Fibroblast of lung (primary cell): ENCODE measurements around the gene PPM1E.

Source experiments
- EZH2 ChIP-seq: IDR thresholded peaks from 2 replicates; pipeline ENCODE4 v1.5.1; 2012; ENCODE audit warnings: low read length, control low read depth, mild to moderate bottlenecking; ENCODE audit errors: missing control alignments
- TF ChIP-seq, protein P1 (sequence below), 2 donors: IDR thresholded peaks in 1 of 2; conservative IDR thresholded peaks in 1 of 2; 1 replicate in 1 of 2; 2 replicates in 1 of 2; pipeline ENCODE4 v1.5.1; 2011 to 2012; ENCODE audit warnings: low read length in 2 of 2, control low read depth in 1 of 2, inconsistent platforms in 1 of 2, low read depth in 1 of 2, mild to moderate bottlenecking in 1 of 2

GRCh38 chr17:58870747-58871146 lies 115.1 kb downstream of the PPM1E start:
- TF ChIP-seq, protein P1, sequence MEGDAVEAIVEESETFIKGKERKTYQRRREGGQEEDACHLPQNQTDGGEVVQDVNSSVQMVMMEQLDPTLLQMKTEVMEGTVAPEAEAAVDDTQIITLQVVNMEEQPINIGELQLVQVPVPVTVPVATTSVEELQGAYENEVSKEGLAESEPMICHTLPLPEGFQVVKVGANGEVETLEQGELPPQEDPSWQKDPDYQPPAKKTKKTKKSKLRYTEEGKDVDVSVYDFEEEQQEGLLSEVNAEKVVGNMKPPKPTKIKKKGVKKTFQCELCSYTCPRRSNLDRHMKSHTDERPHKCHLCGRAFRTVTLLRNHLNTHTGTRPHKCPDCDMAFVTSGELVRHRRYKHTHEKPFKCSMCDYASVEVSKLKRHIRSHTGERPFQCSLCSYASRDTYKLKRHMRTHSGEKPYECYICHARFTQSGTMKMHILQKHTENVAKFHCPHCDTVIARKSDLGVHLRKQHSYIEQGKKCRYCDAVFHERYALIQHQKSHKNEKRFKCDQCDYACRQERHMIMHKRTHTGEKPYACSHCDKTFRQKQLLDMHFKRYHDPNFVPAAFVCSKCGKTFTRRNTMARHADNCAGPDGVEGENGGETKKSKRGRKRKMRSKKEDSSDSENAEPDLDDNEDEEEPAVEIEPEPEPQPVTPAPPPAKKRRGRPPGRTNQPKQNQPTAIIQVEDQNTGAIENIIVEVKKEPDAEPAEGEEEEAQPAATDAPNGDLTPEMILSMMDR (conservative IDR thresholded peaks at IDR 0.05 in 1 of 2, IDR thresholded peaks at IDR 0.05 in 1 of 2; ENCODE audit: low read depth in 1 of 2, low read length in 2 of 2) = no peak
- no peak for TF ChIP-seq EZH2
